ENCODE data around the gene HDLBP.

Gene HDLBP, protein sequence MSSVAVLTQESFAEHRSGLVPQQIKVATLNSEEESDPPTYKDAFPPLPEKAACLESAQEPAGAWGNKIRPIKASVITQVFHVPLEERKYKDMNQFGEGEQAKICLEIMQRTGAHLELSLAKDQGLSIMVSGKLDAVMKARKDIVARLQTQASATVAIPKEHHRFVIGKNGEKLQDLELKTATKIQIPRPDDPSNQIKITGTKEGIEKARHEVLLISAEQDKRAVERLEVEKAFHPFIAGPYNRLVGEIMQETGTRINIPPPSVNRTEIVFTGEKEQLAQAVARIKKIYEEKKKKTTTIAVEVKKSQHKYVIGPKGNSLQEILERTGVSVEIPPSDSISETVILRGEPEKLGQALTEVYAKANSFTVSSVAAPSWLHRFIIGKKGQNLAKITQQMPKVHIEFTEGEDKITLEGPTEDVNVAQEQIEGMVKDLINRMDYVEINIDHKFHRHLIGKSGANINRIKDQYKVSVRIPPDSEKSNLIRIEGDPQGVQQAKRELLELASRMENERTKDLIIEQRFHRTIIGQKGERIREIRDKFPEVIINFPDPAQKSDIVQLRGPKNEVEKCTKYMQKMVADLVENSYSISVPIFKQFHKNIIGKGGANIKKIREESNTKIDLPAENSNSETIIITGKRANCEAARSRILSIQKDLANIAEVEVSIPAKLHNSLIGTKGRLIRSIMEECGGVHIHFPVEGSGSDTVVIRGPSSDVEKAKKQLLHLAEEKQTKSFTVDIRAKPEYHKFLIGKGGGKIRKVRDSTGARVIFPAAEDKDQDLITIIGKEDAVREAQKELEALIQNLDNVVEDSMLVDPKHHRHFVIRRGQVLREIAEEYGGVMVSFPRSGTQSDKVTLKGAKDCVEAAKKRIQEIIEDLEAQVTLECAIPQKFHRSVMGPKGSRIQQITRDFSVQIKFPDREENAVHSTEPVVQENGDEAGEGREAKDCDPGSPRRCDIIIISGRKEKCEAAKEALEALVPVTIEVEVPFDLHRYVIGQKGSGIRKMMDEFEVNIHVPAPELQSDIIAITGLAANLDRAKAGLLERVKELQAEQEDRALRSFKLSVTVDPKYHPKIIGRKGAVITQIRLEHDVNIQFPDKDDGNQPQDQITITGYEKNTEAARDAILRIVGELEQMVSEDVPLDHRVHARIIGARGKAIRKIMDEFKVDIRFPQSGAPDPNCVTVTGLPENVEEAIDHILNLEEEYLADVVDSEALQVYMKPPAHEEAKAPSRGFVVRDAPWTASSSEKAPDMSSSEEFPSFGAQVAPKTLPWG (N-terminal part only)

DNA sequence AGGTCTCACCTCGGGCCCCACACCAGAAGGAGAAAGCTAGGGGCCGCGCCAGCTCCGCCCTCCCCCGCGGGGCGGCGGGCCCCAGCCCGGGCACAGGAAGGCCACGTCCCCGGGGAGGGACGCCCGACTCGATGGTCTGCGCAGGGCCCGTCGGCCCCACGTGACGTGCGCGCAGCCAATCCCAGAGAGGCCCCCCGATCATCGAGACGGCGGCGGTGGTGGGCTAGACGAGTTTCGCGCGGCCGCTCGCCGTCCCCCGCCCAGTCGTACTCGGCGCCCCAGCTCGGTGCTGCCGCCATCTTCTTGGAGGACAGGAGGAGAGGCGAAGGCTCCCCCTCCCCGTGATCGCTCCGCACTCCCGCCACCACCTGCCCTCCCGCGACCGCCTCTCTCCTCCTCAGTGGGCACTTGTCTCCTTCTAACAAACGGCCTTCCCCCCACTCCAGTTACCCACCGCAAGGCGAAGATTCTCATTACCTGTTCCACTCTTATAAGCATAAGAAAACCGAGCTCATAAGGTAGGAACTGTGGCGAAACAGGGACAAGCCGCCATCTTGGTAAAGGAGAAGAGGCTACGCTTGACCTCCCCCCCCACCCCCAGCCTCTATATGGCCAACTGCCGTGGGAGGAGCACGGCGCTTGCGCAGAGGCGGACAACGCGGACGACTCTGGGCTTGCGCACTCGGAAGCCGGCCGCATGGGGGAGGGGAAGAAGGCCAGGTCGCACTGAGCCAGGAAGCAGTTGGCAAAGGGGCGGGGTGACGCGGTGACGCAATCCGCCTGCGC lies at the start of gene HDLBP:
HDLBP (minus strand) TSS at position 580 of the 786 bp plus-strand sequence. CDS start 48,803 bp downstream, outside the sequence.
- Histone ChIP-seq H3K4me3 (ENCODE audit: low read depth in 1 of 5, low read length in 5 of 5) (peak within 1 kb of the TSS; percentile 83 to 97 (median 94)), H3K4me1 (ENCODE audit: control insufficient read depth in 5 of 5, insufficient read depth in 5 of 5, low read length in 5 of 5) (peaks cover 0 to 51% (median 45%) of the 10 kb centered on the region in 5 donors), H3K36me3 (ENCODE audit: control insufficient read depth in 5 of 5, insufficient read depth in 5 of 5, low read length in 5 of 5) (peaks cover 0 to 4% (median 0%) of the 10 kb centered on the region in 5 donors), H3K27ac (ENCODE audit: low read depth, low read length) (peak within 1 kb of the TSS; percentile 98), H3K9me3 (ENCODE audit: control insufficient read depth in 5 of 5, low read length in 5 of 5) (no peaks in the 10 kb centered on the region), H3K9ac (ENCODE audit: low read length in 5 of 5) (peak within 1 kb of the TSS; percentile 95 to 99 (median 97)), H3K27me3 (ENCODE audit: control insufficient read depth in 5 of 5, insufficient read depth in 4 of 5, low read length in 5 of 5) (no peaks in the 10 kb centered on the region)

DNA sequence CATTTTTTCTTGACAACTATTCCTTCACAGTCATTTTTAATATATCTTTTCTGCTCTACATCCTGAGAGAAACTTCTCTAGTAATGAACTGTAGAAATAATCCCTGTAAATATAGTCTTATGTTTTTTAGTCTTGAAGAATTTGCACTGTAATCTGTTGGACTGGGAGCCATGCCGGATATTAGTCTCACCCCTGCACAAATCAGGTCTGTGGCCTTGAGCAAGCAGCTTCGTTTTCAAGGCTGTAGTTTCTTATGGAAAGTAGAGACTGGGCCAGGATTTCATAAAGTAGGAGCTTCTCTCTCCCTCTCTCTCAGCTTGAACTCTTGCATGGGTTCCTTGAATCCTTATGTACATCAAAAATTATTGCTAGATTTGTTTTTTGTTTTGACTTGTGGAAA lies 49.3 kb upstream of the HDLBP start:
- no peak overlapping the region for H3K4me3 ChIP-seq (ENCODE audit: low read depth in 1 of 5, low read length in 5 of 5)
- H3K36me3 ChIP-seq (ENCODE audit: control insufficient read depth in 5 of 5, insufficient read depth in 5 of 5, low read length in 5 of 5), result no peaks in the 10 kb centered on the region
- peaks cover 0 to 20% (median 13%) of the 10 kb centered on the region in 5 donors for H3K4me1 ChIP-seq (ENCODE audit: control insufficient read depth in 5 of 5, insufficient read depth in 5 of 5, low read length in 5 of 5)
- no peak overlapping the region for H3K27ac ChIP-seq (ENCODE audit: low read depth, low read length)
- H3K9me3 ChIP-seq (ENCODE audit: control insufficient read depth in 5 of 5, low read length in 5 of 5), result no peaks in the 10 kb centered on the region
- no peaks in the 10 kb centered on the region for H3K27me3 ChIP-seq (ENCODE audit: control insufficient read depth in 5 of 5, insufficient read depth in 4 of 5, low read length in 5 of 5)
- no peak overlapping the region for H3K9ac ChIP-seq (ENCODE audit: low read length in 5 of 5)

- Histone ChIP-seq H3K27ac (ENCODE audit: low read depth, low read length) (no peak overlapping the region), H3K9ac (ENCODE audit: low read length in 5 of 5) (no peak overlapping the region)
Measured at GRCh38 chr2:241363426-241363825, 48.0 kb upstream of the HDLBP start.

DNA sequence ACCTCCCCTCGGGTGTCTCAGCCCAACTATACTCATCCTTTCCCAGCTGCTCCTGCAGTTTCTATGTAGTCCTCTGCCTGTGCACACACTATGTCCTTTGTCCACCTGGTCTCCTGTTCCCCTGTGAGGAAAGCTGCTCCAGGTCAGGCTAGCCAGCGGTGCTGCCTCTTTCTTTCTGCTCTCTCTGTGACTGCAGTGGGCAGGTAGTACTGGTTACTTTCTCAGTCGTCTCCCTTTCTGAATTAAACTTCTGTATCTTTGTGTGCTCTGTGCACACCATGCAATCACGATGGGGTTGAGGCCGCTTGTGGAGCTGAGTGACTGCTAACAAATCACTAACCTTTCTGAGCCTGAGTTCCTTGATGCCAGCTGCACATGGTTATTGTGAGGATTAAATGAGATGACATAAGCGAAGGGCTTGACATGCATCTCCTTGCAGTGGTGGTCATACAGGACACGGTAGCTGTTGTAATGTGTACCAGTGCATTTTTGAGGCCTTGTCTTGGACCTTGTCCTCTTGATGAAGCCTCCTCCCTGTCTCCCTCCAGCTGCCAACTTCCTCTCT lies 44.1 kb upstream of the HDLBP start:
- Histone ChIP-seq H3K4me1 (ENCODE audit: control insufficient read depth in 5 of 5, insufficient read depth in 5 of 5, low read length in 5 of 5) (peaks cover 3 to 51% (median 37%) of the 10 kb centered on the region in 5 donors), H3K27ac (ENCODE audit: low read depth, low read length) (no peak overlapping the region), H3K4me3 (ENCODE audit: low read depth in 1 of 5, low read length in 5 of 5) (no peak overlapping the region), H3K9ac (ENCODE audit: low read length in 5 of 5) (no peak overlapping the region), H3K27me3 (ENCODE audit: control insufficient read depth in 5 of 5, insufficient read depth in 4 of 5, low read length in 5 of 5) (no peaks in the 10 kb centered on the region), H3K36me3 (ENCODE audit: control insufficient read depth in 5 of 5, insufficient read depth in 5 of 5, low read length in 5 of 5) (peaks cover 0 to 3% (median under 1%) of the 10 kb centered on the region in 5 donors), H3K9me3 (ENCODE audit: control insufficient read depth in 5 of 5, low read length in 5 of 5) (no peaks in the 10 kb centered on the region)

More at GRCh38 chr2:241363426-241363825, 48.0 kb upstream of the HDLBP start:
- Histone ChIP-seq H3K36me3 (ENCODE audit: control insufficient read depth in 5 of 5, insufficient read depth in 5 of 5, low read length in 5 of 5) (no peaks in the 10 kb centered on the region), H3K9me3 (ENCODE audit: control insufficient read depth in 5 of 5, low read length in 5 of 5) (no peaks in the 10 kb centered on the region), H3K27me3 (ENCODE audit: control insufficient read depth in 5 of 5, insufficient read depth in 4 of 5, low read length in 5 of 5) (no peaks in the 10 kb centered on the region), H3K4me3 (ENCODE audit: low read depth in 1 of 5, low read length in 5 of 5) (peak overlapping the region in 2 of 5 donors; percentile 8), H3K4me1 (ENCODE audit: control insufficient read depth in 5 of 5, insufficient read depth in 5 of 5, low read length in 5 of 5) (peaks cover 0 to 27% (median 18%) of the 10 kb centered on the region in 5 donors)

DNA sequence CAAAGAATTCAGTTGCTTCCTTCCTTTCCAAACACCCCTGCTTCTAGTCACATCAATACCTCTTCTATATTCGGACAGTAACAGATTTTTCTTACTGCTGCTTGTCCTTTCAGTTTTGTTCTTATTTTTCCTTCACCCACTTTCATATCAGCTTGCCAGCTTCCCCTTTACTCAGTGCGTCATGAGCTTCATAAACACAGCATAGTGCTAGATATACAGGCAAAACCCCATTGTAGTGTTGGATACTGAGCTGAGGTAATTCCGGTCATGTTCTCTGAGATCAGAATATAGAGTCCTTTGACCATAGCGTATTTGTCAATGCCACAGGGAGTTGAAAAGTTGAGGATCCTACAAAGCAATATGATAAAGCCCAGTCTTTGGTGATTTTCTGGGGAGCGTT lies 43.0 kb upstream of the HDLBP start:
- Histone ChIP-seq H3K9me3 (ENCODE audit: control insufficient read depth in 5 of 5, low read length in 5 of 5) (no peaks in the 10 kb centered on the region), H3K27ac (ENCODE audit: low read depth, low read length) (no peak overlapping the region), H3K36me3 (ENCODE audit: control insufficient read depth in 5 of 5, insufficient read depth in 5 of 5, low read length in 5 of 5) (peaks cover 5 to 9% (median 7%) of the 10 kb centered on the region in 5 donors), H3K9ac (ENCODE audit: low read length in 5 of 5) (no peak overlapping the region), H3K4me3 (ENCODE audit: low read depth in 1 of 5, low read length in 5 of 5) (no peak overlapping the region), H3K4me1 (ENCODE audit: control insufficient read depth in 5 of 5, insufficient read depth in 5 of 5, low read length in 5 of 5) (peaks cover 3 to 43% (median 32%) of the 10 kb centered on the region in 5 donors), H3K27me3 (ENCODE audit: control insufficient read depth in 5 of 5, insufficient read depth in 4 of 5, low read length in 5 of 5) (no peaks in the 10 kb centered on the region)

- H3K27me3 ChIP-seq (ENCODE audit: control insufficient read depth in 5 of 5, insufficient read depth in 4 of 5, low read length in 5 of 5), result no peaks in the 10 kb centered on the region
- peaks cover 9 to 18% (median 11%) of the 10 kb centered on the region in 5 donors for H3K36me3 ChIP-seq (ENCODE audit: control insufficient read depth in 5 of 5, insufficient read depth in 5 of 5, low read length in 5 of 5)
- H3K27ac ChIP-seq (ENCODE audit: low read depth, low read length), result no peak overlapping the region
- peak overlapping the region in 2 of 5 donors; percentile 71 to 77 for H3K4me3 ChIP-seq (ENCODE audit: low read depth in 1 of 5, low read length in 5 of 5)
- no peaks in the 10 kb centered on the region for H3K9me3 ChIP-seq (ENCODE audit: control insufficient read depth in 5 of 5, low read length in 5 of 5)
- peaks cover 3 to 36% (median 27%) of the 10 kb centered on the region in 5 donors for H3K4me1 ChIP-seq (ENCODE audit: control insufficient read depth in 5 of 5, insufficient read depth in 5 of 5, low read length in 5 of 5)
- H3K9ac ChIP-seq (ENCODE audit: low read length in 5 of 5), result peak overlapping the region in 2 of 5 donors; percentile 89 to 96
Measured at GRCh38 chr2:241357531-241357930, 42.1 kb upstream of the HDLBP start.

DNA sequence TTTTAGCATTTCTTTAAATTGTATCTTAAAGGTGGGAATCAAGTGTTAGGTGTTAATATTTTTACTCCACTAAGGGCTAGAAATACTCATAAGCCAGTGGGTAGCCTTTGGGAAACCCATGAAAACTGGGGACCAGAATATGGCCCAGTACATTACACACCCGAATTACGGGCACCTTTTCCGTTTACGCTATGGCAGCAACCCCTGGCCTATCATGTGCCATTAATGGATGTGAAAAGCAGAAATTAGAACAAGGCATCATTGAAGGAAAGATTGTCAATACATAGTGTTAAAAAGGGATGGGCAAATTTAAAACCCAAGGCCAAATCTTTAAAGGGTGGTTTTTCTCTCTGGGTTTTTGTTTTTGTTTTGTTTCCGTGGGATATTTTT lies 41.4 kb upstream of the HDLBP start:
- Histone ChIP-seq H3K36me3 (ENCODE audit: control insufficient read depth in 5 of 5, insufficient read depth in 5 of 5, low read length in 5 of 5) (peaks cover 16 to 25% (median 17%) of the 10 kb centered on the region in 5 donors), H3K27me3 (ENCODE audit: control insufficient read depth in 5 of 5, insufficient read depth in 4 of 5, low read length in 5 of 5) (no peaks in the 10 kb centered on the region), H3K9ac (ENCODE audit: low read length in 5 of 5) (peak overlapping the region; percentile 40 to 96 (median 89)), H3K4me3 (ENCODE audit: low read depth in 1 of 5, low read length in 5 of 5) (peak overlapping the region; percentile 71 to 85 (median 77)), H3K27ac (ENCODE audit: low read depth, low read length) (peak overlapping the region; percentile 48), H3K9me3 (ENCODE audit: control insufficient read depth in 5 of 5, low read length in 5 of 5) (no peaks in the 10 kb centered on the region), H3K4me1 (ENCODE audit: control insufficient read depth in 5 of 5, insufficient read depth in 5 of 5, low read length in 5 of 5) (peaks cover 3 to 36% (median 27%) of the 10 kb centered on the region in 5 donors)

- H3K27ac ChIP-seq (ENCODE audit: low read depth, low read length), result peak within 1 kb of the TSS; percentile 55
- H3K9me3 ChIP-seq (ENCODE audit: control insufficient read depth in 5 of 5, low read length in 5 of 5), result no peaks in the 10 kb centered on the region
- peaks cover 22 to 31% (median 24%) of the 10 kb centered on the region in 5 donors for H3K36me3 ChIP-seq (ENCODE audit: control insufficient read depth in 5 of 5, insufficient read depth in 5 of 5, low read length in 5 of 5)
- peak within 1 kb of the TSS; percentile 40 to 96 (median 89) for H3K9ac ChIP-seq (ENCODE audit: low read length in 5 of 5)
- no peaks in the 10 kb centered on the region for H3K27me3 ChIP-seq (ENCODE audit: control insufficient read depth in 5 of 5, insufficient read depth in 4 of 5, low read length in 5 of 5)
- peaks cover 3 to 36% (median 27%) of the 10 kb centered on the region in 5 donors for H3K4me1 ChIP-seq (ENCODE audit: control insufficient read depth in 5 of 5, insufficient read depth in 5 of 5, low read length in 5 of 5)
- peak within 1 kb of the TSS; percentile 71 to 85 (median 77) for H3K4me3 ChIP-seq (ENCODE audit: low read depth in 1 of 5, low read length in 5 of 5)
Measured at GRCh38 chr2:241355983-241356870, 40.8 kb upstream of the HDLBP start, which contains the start of gene FARP2. Gene FARP2, plus strand, starts transcription at chr2:241356285. Its CDS starts 16,823 bp downstream, at chr2:241373108.

Measured in subcutaneous abdominal adipose tissue (tissue), 5 donors.